ENCODE results near the gene CSRP1.
A peak's percentile ranks its signal among the peaks of the same experiment; 100 is the strongest.
"Not testable (repeated sequence)": the region's sequence is repeated elsewhere in the genome, so short reads cannot be mapped to it uniquely, and the experiment has no call there.

Gene CSRP1

GRCh38 chr1:201506557-201507359, at the start of gene CSRP1:
CSRP1 (minus strand) TSS chr1:201507123; CDS start chr1:201496303, 10,820 bp downstream.
- DNase-seq (ENCODE audit: low spot score), result peak; percentile 84

DNA sequence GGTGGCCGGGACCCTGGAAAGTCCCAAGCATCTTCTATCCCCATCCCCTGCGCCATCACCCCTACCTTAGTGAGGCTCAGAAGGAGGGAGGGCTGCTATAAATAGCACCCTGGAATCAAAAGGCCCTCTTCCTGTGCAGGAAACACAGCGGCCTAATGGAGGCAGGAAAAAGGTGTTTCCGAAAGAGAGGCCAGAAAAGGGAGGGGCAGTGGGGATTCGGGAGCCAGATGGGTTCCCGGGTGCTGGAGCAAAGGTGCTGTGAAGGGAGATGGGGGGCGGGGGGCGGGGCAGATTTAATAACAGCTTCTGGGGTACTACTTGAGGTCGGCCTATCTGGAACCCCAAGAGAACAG, 48.6 kb upstream of the CSRP1 start:
- no peak for DNase-seq (ENCODE audit: low spot score)

DNA sequence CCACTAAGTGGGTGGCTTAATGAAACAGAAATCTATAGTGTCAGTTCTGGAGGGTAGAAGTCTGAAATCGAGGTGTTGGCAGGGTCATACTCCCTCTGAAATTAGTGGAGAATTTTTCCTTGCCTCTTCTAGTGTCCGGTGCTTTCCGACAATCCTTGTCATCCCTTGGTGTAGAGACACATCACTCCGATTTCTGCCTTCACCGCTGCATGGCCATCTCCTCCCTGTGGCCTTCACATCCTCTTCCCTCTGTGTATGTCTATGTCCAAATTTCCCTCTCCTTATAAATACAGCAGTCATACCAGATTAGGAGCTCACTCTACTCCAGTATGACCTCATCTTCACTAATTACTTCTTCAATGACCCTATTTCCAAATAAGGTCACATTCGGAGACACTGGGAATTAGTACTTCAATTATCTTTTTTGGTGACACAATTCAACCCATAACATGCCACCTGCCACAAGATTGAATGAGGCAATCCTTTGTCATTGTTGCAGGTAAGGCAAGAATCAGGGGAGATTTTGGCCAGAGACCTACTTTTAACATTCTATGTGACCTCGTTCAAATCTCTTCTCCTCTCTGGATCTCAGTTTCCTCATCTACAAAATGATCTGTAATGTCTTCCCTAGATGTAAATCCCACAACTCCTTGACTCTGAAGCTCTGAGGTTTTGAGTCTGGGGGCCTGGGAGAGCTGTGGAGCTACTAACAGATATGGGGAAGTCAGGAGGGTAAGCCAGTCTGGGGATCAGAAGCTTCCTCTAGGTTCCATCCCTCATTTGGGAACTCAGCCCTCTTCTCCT, 48.1 kb upstream of the CSRP1 start:
- DNase-seq (ENCODE audit: low spot score), result no peak

GRCh38 chr1:201554190-201554600, 47.3 kb upstream of the CSRP1 start:
- no peak for DNase-seq (ENCODE audit: low spot score)

DNA sequence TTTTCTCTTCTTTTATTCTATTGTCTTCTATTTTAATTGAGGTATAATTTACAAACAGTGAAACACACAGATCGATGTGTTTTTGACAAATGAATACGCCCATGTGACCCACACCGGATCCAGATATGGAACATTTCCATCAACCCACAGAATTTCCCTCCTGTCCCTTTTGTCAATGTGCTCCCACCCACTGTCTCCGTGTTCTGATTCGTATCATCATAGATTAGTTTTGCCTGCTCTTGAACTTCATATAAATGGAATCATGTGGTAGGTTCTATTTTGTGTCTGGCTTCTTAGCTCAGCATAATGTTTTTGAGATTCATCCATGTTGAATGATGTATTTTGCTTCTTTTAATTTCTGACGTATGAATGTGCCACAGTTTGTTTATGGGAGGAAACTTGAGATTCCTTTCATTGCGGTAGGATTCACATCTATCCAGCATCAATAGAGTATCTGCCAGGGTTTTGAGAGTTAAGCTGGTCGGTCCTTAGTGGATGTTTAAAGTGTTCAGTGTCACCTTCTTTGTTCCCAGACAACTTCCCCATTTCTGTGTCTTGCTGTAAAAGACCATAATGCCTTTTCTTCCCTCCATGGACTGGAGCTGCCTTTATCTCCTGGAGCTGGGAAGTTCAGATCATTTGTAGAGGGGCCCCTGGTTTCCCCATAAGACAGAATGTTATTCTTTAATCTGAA, 46.7 kb upstream of the CSRP1 start:
- no peak for DNase-seq (ENCODE audit: low spot score)

DNA sequence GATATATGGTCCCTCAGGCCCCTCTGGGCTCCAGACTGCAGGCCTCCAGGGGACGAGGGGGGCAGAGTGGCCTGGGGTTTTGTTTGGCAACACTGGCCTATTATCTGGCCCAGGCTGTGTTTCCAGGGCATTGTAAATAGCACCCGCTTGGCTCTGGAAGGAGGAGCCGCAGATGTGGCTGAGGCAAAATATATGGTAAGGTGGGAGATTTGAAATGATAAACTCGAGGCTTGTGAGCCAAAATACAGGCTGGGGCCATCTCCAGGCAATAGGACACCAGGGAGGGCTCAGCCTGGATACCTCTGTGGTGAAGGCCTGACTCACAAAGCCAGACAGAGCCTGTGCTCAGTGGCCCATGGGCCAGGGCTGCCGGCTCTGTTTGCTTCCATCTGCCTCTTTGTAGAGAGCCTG, 46.0 kb upstream of the CSRP1 start:
- no peak for DNase-seq (ENCODE audit: low spot score)

- DNase-seq (ENCODE audit: low spot score), result peak; percentile 67
These were observed 45.2 kb upstream of the CSRP1 start for GRCh38 chr1:201551877-201552731.

DNA sequence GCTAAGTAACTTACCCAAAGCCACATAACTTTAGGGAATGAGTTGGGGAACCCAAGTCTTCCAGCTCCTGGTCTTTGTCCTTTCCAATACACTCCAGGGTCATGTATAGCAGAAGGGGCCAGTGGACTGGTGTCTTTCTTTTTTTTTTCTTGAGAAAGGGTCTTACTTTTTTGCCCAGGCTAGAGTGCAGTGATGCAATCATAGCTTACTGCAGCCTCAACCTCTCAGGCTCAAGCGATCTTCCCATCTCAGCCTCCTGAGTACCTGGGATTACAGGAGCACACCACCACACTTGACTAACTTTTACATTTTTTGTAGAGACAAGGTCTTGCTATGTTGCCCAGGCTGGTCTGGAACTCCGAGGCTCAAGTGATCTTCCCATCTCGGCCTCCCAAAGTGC, 44.2 kb upstream of the CSRP1 start:
- DNase-seq (ENCODE audit: low spot score), result no peak

DNA sequence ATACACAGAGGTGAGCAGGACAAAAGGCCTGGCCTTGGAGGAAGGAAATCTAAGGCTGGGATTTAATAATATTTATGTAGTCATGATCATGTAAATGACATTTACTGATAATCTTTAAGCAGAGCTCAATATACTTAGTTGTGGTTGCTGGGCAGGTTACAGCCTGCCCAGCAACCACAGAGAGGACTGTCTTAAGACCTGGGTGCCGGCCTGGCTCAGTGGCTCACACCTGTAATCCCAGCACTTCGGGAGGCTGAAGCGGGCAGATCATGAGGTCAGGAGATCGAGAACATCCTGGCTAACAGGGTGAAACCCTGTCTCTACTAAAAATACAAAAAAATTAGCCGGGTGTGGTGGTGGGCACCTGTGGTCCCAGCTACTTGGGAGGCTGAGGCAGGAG, 42.6 kb upstream of the CSRP1 start:
- not testable (repeated sequence) for DNase-seq (ENCODE audit: low spot score)

GRCh38 chr1:201545851-201546492, 39.0 kb upstream of the CSRP1 start:
- DNase-seq (ENCODE audit: low spot score), result no peak

DNA sequence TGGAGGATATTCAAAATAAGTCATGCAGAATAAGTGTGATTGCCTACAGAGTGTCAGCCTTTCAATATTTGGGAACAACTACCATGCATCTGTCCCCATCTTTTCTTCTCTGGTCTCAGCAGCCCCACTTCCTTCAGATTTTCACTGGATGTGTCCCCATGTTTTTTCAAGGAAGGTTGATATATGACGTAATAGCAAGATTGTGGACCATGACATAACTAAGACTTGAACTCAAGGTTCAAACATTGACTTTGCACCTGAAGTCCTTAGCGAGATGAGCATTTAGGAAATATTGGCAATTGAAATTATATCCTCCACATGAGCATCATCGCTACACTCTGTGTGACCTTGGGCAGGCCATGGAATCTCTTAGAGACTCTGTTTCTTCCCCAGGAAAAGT, 37.8 kb upstream of the CSRP1 start:
- DNase-seq (ENCODE audit: low spot score), result no peak

GRCh38 chr1:201543871-201544642, 37.1 kb upstream of the CSRP1 start:
- DNase-seq (ENCODE audit: low spot score), result no peak

GRCh38 chr1:201542309-201543035, 35.5 kb upstream of the CSRP1 start:
- no peak for DNase-seq (ENCODE audit: low spot score)

GRCh38 chr1:201540846-201541735, 34.2 kb upstream of the CSRP1 start:
- no peak for DNase-seq (ENCODE audit: low spot score)

DNA sequence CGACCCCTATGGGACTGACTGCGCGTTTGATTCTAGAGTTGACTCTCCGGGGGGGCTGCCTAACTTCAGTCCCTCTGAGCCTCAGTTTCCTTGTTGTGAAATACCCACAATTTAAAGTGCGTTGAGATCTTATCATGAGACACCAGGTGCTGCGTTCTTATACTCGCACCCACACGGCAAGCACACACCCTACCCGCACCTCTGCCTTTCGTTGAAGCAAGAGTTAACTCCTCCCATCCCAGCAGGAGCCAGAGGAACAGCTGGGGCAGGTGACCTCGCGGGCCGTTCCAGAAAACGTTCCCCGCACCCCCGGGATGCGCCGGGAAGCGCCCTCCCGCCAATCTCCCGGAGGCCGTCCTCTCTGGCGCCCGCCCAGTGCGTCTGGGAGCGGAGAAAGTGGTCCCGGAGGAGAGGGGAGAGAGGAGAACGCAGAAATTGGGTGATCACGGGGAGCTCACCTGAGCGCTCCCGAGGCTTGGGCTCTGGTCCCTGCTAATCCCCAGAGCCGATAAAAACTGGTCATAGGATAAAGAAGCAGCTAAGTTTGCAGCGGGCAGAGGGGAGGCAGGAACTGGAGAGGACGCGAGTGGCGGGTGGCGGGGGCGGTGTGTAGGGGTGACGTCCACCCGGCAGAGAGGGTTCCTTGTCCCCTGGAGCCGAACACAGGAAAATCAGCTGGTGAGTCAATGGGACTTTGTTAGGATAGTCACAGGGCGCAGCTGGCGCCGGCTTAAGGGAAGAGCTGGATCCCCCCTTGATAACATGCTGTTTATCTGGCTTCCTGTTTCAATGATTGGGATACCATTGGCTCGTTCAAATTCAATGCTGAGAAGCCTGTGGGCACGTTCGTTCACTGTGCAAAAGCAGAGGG, 32.9 kb upstream of the CSRP1 start:
- peak; percentile 60 for DNase-seq (ENCODE audit: low spot score)

DNA sequence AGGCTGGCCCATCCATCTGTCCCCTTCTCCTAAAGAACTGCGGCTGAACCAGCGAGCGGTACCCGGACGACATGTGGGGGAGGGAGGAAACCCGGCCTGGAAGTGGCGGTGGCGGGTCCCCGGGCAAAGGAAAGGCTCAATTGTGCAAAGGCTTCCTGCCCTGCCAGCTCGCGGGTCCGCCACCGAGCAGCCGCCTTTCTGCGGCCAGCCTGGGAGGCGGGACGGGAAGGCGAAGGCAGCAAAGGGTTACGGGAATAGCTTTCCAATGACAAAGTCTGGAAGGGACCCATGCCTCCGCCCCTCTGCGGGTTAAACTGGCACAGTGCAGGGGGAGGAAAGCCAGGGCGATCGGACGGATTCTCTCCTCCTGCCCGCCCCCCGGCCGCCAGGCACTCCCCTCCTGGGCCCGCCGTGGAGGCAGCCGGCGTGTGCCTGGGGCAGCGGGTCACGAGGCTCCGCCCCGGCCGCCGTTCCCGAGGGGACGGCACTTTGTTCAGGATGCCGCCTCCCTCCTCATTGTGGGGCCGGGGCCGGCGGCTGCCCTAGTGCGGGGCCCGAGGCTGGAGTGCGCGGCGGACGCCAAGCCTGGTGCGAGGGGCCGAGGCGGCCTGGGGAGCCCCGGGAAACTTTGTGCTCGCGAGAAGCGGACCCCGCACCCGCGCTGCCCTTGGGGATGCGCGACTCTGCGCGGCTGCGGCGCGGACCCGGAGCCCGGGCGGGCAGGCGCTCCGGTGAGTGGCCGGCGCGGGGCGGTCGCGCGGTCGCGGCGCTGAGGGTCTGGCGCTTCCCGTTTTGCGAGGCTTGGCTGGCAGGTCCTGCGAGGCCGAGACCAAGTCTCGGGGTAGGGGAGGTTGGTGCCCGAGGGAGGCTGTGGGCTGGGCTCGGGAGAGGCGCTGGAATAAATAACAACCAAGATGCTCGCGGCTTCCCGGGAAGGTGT, 32.0 kb upstream of the CSRP1 start, which contains the start of gene NAV1:
TSS of gene NAV1 (plus strand) at position 516 of the 940 bp plus-strand sequence. CDS start 83,758 bp downstream, outside the sequence.
- DNase-seq (ENCODE audit: low spot score), result peak; percentile 66

Measured in RKO (cell line).